HEK293 (cell line): ENCODE data around the gene P2RY6.
A peak's percentile ranks its signal among the peaks of the same experiment; 100 is the strongest.

ENCODE experiments used
- CTCF ChIA-PET: fragments of 350-600 bp; formaldehyde crosslinking; extraction: SDS; loops from one replicate; lab custom pipeline; 2021; ENCODE audit warnings: antibody characterized with exemption; lab: Yijun Ruan, JAX
- POLR2A ChIA-PET: fragments of 300-600 bp; formaldehyde crosslinking; extraction: SDS; loops from one replicate; lab custom pipeline; 2020; ENCODE audit warnings: antibody characterized with exemption, inconsistent platforms; lab: Yijun Ruan, JAX
- H3K27ac ChIP-seq: fragments of 200-500 bp; sonication (Bioruptor generic); 2 replicates; pipeline ENCODE4 v1.5.1; 2014; ENCODE audit warnings: low read depth, low read length, control low read depth, inconsistent platforms; ENCODE audit errors: extremely low read depth
- H3K36me3 ChIP-seq, 2 experiments: fragments of 200-500 bp in 1 of 2; sonication (Bioruptor generic) in 1 of 2; 1 replicate in 1 of 2; 2 replicates in 1 of 2; pipeline ENCODE4 v1.5.1; 2014 to 2017; ENCODE audit warnings: inconsistent platforms in 2 of 2, low read length in 2 of 2; ENCODE audit not compliant: control insufficient read depth in 2 of 2, insufficient read depth in 1 of 2
- H3K4me1 ChIP-seq: fragments of 200-500 bp; sonication (Bioruptor generic); 2 replicates; pipeline ENCODE4 v1.5.1; 2014; ENCODE audit warnings: mild to moderate bottlenecking, low read length, inconsistent platforms; ENCODE audit not compliant: control insufficient read depth, insufficient read depth
- H3K4me3 ChIP-seq: 2 replicates; pipeline ENCODE4 v1.5.1; 2011; ENCODE audit warnings: low read depth, mild to moderate bottlenecking, control low read depth, low read length, moderate library complexity
- H3K9me3 ChIP-seq: fragments of 200-500 bp; sonication (Bioruptor generic); 2 replicates; pipeline ENCODE4 v1.5.1; 2014; ENCODE audit warnings: low read depth, low read length, inconsistent platforms; ENCODE audit not compliant: control insufficient read depth, insufficient read depth
- BCL11A ChIP-seq: fragments of 450-650 bp; formaldehyde crosslinking; IDR thresholded peaks from 2 replicates; pipeline ENCODE4 v1.5.1; 2016; ENCODE audit warnings: low read depth, missing biosample characterization, missing genetic modification characterization
- GLI2 ChIP-seq: fragments of 450-650 bp; formaldehyde crosslinking; IDR thresholded peaks from 2 replicates; pipeline ENCODE4; 2017; ENCODE audit warnings: missing biosample characterization, missing genetic modification characterization, low read depth, borderline replicate concordance
- IKZF3 ChIP-seq: fragments of 450-650 bp; IDR thresholded peaks from 2 replicates; pipeline ENCODE4 v1.5.0; 2018; ENCODE audit warnings: missing biosample characterization, mild to moderate bottlenecking, missing genetic modification characterization, moderate library complexity
- PRDM1 ChIP-seq: fragments of 450-650 bp; formaldehyde crosslinking; IDR thresholded peaks from 2 replicates; pipeline ENCODE4; 2016; ENCODE audit warnings: missing biosample characterization, missing genetic modification characterization
- SALL2 ChIP-seq: fragments of 450-650 bp; formaldehyde crosslinking; IDR thresholded peaks from 2 replicates; pipeline ENCODE4 v1.5.0; 2017; ENCODE audit warnings: missing biosample characterization, mild to moderate bottlenecking, missing genetic modification characterization, borderline replicate concordance
- SCRT1 ChIP-seq: fragments of 450-650 bp; formaldehyde crosslinking; IDR thresholded peaks from 2 replicates; pipeline ENCODE4 v1.5.1; 2016; ENCODE audit warnings: missing biosample characterization, missing genetic modification characterization, borderline replicate concordance
- SP3 ChIP-seq: fragments of 450-650 bp; formaldehyde crosslinking; IDR thresholded peaks from 2 replicates; pipeline ENCODE4 v1.5.1; 2016; ENCODE audit warnings: missing biosample characterization, missing genetic modification characterization
- TRIM28 ChIP-seq: IDR thresholded peaks from 2 replicates; pipeline ENCODE4 v1.6.1; 2011; ENCODE audit warnings: low read length, control low read depth, borderline replicate concordance
- YY2 ChIP-seq: fragments of 450-650 bp; formaldehyde crosslinking; IDR thresholded peaks from 2 replicates; pipeline ENCODE4 v1.5.1; 2016; ENCODE audit warnings: missing biosample characterization, missing genetic modification characterization
- ZBTB20 ChIP-seq: fragments of 450-650 bp; formaldehyde crosslinking; IDR thresholded peaks from 2 replicates; pipeline ENCODE4 v1.5.1; 2016; ENCODE audit warnings: missing biosample characterization, missing genetic modification characterization
- ZFHX2 ChIP-seq: fragments of 450-650 bp; formaldehyde crosslinking; conservative IDR thresholded peaks from 2 replicates; pipeline ENCODE4 v1.5.1; 2016; ENCODE audit warnings: missing biosample characterization, missing genetic modification characterization
- ZIC2 ChIP-seq: fragments of 450-650 bp; formaldehyde crosslinking; IDR thresholded peaks from 2 replicates; pipeline ENCODE4 v1.5.1; 2016; ENCODE audit warnings: missing biosample characterization, missing genetic modification characterization
- ZNF10 ChIP-seq: fragments of 450-650 bp; formaldehyde crosslinking; IDR thresholded peaks from 2 replicates; pipeline ENCODE4 v1.5.1; 2017; ENCODE audit warnings: missing biosample characterization, missing genetic modification characterization
- ZNF155 ChIP-seq: fragments of 450-650 bp; formaldehyde crosslinking; IDR thresholded peaks from 2 replicates; pipeline ENCODE4 v1.5.1; 2016; ENCODE audit warnings: missing biosample characterization, missing genetic modification characterization
- ZNF169 ChIP-seq: fragments of 450-650 bp; formaldehyde crosslinking; IDR thresholded peaks from 2 replicates; pipeline ENCODE4 v1.5.1; 2016; ENCODE audit warnings: missing biosample characterization, missing genetic modification characterization
- ZNF266 ChIP-seq: fragments of 450-650 bp; formaldehyde crosslinking; IDR thresholded peaks from 2 replicates; pipeline ENCODE4 v1.5.1; 2016; ENCODE audit warnings: missing biosample characterization, missing genetic modification characterization, low read depth
- ZNF366 ChIP-seq: fragments of 450-650 bp; formaldehyde crosslinking; conservative IDR thresholded peaks from 2 replicates; pipeline ENCODE4 v1.5.1; 2016; ENCODE audit warnings: missing biosample characterization, missing genetic modification characterization
- ZNF600 ChIP-seq: fragments of 450-650 bp; formaldehyde crosslinking; IDR thresholded peaks from 2 replicates; pipeline ENCODE4 v1.5.1; 2016; ENCODE audit warnings: missing biosample characterization, missing genetic modification characterization
- ZNF654 ChIP-seq: fragments of 450-650 bp; formaldehyde crosslinking; IDR thresholded peaks from 2 replicates; pipeline ENCODE4 v1.5.1; 2016; ENCODE audit warnings: low read depth, missing biosample characterization, missing genetic modification characterization
- ZSCAN23 ChIP-seq: fragments of 450-650 bp; formaldehyde crosslinking; IDR thresholded peaks from 2 replicates; pipeline ENCODE4 v1.5.1; 2016; ENCODE audit warnings: missing biosample characterization, missing genetic modification characterization
- TF ChIP-seq, protein P1 (sequence below): fragments of 450-650 bp; formaldehyde crosslinking; IDR thresholded peaks from 2 replicates; pipeline ENCODE4 v1.5.1; 2016; ENCODE audit warnings: missing biosample characterization, missing genetic modification characterization
- TF ChIP-seq, protein P2 (sequence below): fragments of 450-650 bp; formaldehyde crosslinking; IDR thresholded peaks from 2 replicates; pipeline ENCODE4 v1.5.1; 2016; ENCODE audit warnings: missing biosample characterization, missing genetic modification characterization
- TF ChIP-seq, protein P3 (sequence below): fragments of 450-650 bp; formaldehyde crosslinking; IDR thresholded peaks from 2 replicates; pipeline ENCODE4 v1.5.1; 2016; ENCODE audit warnings: missing biosample characterization, missing genetic modification characterization
- TF ChIP-seq, protein P4 (sequence below): fragments of 450-650 bp; formaldehyde crosslinking; IDR thresholded peaks from 2 replicates; pipeline ENCODE4 v1.5.1; 2016; ENCODE audit warnings: missing biosample characterization, missing genetic modification characterization
- TF ChIP-seq, protein P5 (sequence below): fragments of 450-650 bp; formaldehyde crosslinking; IDR thresholded peaks from 2 replicates; pipeline ENCODE4 v1.5.1; 2016; ENCODE audit warnings: missing biosample characterization, missing genetic modification characterization

P2RY6 gene

DNA sequence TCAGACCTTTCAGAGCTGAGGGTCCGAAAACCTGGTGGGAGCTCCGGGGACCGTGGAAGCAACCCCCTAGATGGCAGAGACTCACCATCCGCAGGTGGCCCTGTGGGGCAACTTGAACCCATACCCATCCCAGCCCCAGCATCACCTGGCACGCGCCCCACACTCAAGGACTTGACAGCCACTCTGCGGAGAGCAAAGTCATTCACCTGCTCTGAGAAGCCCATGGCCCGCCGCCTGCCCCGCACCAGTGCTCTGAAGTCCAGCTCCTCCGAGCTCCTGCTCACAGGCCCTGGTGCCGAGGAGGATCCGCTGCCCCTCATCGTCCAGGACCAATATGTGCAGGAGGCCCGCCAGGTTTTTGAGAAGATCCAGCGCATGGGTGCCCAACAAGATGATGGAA lies 37.9 kb downstream of the P2RY6 start (continued):
- TF ChIP-seq, protein P1, sequence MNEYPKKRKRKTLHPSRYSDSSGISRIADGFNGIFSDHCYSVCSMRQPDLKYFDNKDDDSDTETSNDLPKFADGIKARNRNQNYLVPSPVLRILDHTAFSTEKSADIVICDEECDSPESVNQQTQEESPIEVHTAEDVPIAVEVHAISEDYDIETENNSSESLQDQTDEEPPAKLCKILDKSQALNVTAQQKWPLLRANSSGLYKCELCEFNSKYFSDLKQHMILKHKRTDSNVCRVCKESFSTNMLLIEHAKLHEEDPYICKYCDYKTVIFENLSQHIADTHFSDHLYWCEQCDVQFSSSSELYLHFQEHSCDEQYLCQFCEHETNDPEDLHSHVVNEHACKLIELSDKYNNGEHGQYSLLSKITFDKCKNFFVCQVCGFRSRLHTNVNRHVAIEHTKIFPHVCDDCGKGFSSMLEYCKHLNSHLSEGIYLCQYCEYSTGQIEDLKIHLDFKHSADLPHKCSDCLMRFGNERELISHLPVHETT (tag by site-specific recombination): no peak
- TF ChIP-seq ZBTB20 (tag by site-specific recombination): no peak
- TF ChIP-seq GLI2 (tag by site-specific recombination): no peak
- TF ChIP-seq ZNF169 (tag by site-specific recombination): no peak
- TF ChIP-seq, all 188 proteins: peak for 0

DNA sequence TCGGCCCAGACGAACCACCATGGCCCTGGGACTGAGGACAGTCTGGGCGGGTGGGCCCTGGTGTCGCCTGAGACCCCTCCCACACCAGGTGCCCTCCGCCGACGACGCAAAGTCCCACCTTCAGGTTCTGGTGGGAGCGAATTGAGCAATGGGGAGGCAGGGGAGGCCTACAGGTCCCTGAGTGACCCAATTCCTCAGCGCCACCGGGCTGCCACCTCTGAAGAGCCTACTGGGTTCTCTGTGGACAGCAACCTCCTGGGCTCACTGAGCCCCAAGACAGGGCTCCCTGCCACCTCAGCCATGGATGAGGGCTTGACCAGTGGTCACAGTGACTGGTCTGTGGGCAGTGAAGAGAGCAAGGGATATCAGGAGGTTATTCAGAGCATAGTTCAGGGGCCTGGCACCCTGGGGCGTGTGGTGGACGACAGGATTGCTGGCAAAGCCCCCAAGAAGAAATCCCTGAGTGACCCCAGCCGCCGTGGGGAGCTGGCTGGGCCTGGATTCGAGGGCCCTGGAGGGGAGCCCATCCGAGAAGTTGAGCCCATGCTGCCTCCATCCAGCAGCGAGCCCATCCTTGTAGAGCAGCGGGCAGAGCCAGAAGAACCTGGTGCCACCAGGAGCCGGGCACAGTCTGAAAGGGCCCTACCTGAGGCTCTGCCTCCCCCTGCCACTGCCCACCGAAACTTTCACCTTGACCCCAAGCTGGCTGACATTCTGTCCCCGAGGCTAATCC lies 38.7 kb downstream of the P2RY6 start:
- H3K36me3 ChIP-seq: no peaks in the 10 kb centered on the region
- no peak overlapping the region for H3K4me3 ChIP-seq
- CTCF ChIA-PET: interaction anchor here (0.6 to 6.7 kb wide), 3 partner anchors 9 to 598 kb away, joined by 3 to 74 read pairs (median 3); no protein-coding TSS in a partner anchor
- POLR2A ChIA-PET: no interaction called here
- H3K9me3 ChIP-seq: no peaks in the 10 kb centered on the region
- H3K4me1 ChIP-seq: 0 out of 2 replicates have a peak, but pooled peaks cover 9% of the 10 kb centered on the region
- no peak overlapping the region for H3K27ac ChIP-seq
- no peak for TF ChIP-seq ZIC2 (tag by site-specific recombination)
- no peak for TF ChIP-seq ZNF654
- TF ChIP-seq ZNF600 (tag by site-specific recombination): no peak
- TF ChIP-seq IKZF3 (tag by site-specific recombination): no peak
- no peak for TF ChIP-seq BCL11A (tag by site-specific recombination)
- TF ChIP-seq, protein P2, sequence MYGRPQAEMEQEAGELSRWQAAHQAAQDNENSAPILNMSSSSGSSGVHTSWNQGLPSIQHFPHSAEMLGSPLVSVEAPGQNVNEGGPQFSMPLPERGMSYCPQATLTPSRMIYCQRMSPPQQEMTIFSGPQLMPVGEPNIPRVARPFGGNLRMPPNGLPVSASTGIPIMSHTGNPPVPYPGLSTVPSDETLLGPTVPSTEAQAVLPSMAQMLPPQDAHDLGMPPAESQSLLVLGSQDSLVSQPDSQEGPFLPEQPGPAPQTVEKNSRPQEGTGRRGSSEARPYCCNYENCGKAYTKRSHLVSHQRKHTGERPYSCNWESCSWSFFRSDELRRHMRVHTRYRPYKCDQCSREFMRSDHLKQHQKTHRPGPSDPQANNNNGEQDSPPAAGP (tag by site-specific recombination): no peak
- no peak for TF ChIP-seq ZNF366 (tag by site-specific recombination)
- TF ChIP-seq, all 188 proteins: peak for 0

DNA sequence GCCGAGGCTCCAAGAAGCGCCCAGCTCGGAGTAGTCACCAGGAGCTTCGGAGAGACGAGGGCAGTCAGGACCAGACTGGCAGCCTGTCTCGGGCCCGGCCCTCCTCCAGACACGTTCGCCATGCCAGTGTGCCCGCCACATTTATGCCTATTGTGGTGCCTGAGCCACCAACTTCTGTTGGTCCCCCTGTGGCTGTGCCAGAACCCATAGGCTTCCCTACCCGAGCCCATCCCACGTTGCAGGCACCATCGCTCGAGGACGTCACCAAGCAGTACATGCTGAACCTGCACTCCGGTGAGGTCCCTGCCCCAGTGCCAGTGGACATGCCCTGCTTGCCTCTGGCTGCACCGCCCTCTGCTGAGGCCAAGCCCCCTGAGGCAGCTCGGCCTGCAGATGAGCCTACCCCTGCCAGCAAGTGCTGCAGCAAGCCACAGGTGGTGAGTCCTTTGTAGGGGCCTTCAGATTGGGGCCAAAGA lies 39.3 kb downstream of the P2RY6 start:
- CTCF ChIA-PET: interaction anchor here (0.6 to 3.6 kb wide), 4 partner anchors 9 to 25 kb away, joined by 3 to 28 read pairs (median 4); no protein-coding TSS in a partner anchor
- POLR2A ChIA-PET: no interaction called here
- H3K36me3 ChIP-seq: no peaks in the 10 kb centered on the region
- H3K27ac ChIP-seq: no peak overlapping the region
- H3K4me3 ChIP-seq: no peak overlapping the region
- no peaks in the 10 kb centered on the region for H3K9me3 ChIP-seq
- H3K4me1 ChIP-seq: 0 out of 2 replicates have a peak, but pooled peaks cover 9% of the 10 kb centered on the region
- TF ChIP-seq SALL2 (tag by site-specific recombination): no peak
- TF ChIP-seq, protein P3, sequence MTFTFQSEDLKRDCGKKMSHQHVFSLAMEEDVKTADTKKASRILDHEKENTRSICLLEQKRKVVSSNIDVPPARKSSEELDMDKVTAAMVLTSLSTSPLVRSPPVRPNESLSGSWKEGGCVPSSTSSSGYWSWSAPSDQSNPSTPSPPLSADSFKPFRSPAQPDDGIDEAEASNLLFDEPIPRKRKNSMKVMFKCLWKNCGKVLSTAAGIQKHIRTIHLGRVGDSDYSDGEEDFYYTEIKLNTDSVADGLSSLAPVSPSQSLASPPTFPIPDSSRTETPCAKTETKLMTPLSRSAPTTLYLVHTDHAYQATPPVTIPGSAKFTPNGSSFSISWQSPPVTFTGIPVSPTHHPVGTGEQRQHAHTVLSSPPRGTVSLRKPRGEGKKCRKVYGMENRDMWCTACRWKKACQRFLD: no peak
- no peak for TF ChIP-seq ZNF10 (tag by site-specific recombination)
- no peak for TF ChIP-seq YY2 (tag by site-specific recombination)
- no peak for TF ChIP-seq SP3 (tag by site-specific recombination)
- no peak for TF ChIP-seq ZNF266 (tag by site-specific recombination)
- TF ChIP-seq ZNF155: no peak
- no peak for TF ChIP-seq GLI2 (tag by site-specific recombination)
- TF ChIP-seq, protein P4, sequence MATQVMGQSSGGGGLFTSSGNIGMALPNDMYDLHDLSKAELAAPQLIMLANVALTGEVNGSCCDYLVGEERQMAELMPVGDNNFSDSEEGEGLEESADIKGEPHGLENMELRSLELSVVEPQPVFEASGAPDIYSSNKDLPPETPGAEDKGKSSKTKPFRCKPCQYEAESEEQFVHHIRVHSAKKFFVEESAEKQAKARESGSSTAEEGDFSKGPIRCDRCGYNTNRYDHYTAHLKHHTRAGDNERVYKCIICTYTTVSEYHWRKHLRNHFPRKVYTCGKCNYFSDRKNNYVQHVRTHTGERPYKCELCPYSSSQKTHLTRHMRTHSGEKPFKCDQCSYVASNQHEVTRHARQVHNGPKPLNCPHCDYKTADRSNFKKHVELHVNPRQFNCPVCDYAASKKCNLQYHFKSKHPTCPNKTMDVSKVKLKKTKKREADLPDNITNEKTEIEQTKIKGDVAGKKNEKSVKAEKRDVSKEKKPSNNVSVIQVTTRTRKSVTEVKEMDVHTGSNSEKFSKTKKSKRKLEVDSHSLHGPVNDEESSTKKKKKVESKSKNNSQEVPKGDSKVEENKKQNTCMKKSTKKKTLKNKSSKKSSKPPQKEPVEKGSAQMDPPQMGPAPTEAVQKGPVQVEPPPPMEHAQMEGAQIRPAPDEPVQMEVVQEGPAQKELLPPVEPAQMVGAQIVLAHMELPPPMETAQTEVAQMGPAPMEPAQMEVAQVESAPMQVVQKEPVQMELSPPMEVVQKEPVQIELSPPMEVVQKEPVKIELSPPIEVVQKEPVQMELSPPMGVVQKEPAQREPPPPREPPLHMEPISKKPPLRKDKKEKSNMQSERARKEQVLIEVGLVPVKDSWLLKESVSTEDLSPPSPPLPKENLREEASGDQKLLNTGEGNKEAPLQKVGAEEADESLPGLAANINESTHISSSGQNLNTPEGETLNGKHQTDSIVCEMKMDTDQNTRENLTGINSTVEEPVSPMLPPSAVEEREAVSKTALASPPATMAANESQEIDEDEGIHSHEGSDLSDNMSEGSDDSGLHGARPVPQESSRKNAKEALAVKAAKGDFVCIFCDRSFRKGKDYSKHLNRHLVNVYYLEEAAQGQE: no peak
- 0 out of 2 replicates have a peak, but pooled peaks have one; percentile 27 for TF ChIP-seq SCRT1 (tag by site-specific recombination)
- TF ChIP-seq, protein P5, sequence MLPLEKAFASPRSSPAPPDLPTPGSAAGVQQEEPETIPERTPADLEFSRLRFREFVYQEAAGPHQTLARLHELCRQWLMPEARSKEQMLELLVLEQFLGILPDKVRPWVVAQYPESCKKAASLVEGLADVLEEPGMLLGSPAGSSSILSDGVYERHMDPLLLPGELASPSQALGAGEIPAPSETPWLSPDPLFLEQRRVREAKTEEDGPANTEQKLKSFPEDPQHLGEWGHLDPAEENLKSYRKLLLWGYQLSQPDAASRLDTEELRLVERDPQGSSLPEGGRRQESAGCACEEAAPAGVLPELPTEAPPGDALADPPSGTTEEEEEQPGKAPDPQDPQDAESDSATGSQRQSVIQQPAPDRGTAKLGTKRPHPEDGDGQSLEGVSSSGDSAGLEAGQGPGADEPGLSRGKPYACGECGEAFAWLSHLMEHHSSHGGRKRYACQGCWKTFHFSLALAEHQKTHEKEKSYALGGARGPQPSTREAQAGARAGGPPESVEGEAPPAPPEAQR: no peak
- TF ChIP-seq ZFHX2: no peak
- no peak for TF ChIP-seq PRDM1 (tag by site-specific recombination)
- TF ChIP-seq ZSCAN23 (tag by site-specific recombination): no peak
- no peak for TF ChIP-seq TRIM28
